Measurements from ENCODE around the gene GNGT1. TPM values are rescaled to one million over a fixed set of nuclear protein-coding genes. Genes with fewer than 3 reads are reported as not detected.

Gene GNGT1
- polyA plus RNA-seq, 1 donor from 2014 or later, result not detected

GRCh38 chr7:93938293-93938692 lies 31.9 kb downstream of the GNGT1 start:
- no peaks in the 10 kb centered on the region for H4K20me1 ChIP-seq (ENCODE audit: insufficient read depth)
- H3K4me3 ChIP-seq (ENCODE audit: low read length), result no peak overlapping the region
- H3F3A ChIP-seq (ENCODE audit: insufficient read depth, low read length, poor library complexity, severe bottlenecking), result no peaks in the 10 kb centered on the region
- H2AFZ ChIP-seq (ENCODE audit: low read depth, low read length), result no peak overlapping the region
- H3K27ac ChIP-seq (ENCODE audit: low read length), result no peak overlapping the region
- no peaks in the 10 kb centered on the region for H3K27me3 ChIP-seq (ENCODE audit: insufficient read depth, low read depth, low read length)
- no peaks in the 10 kb centered on the region for H3K79me2 ChIP-seq (replicated peaks; ENCODE audit: insufficient read depth, low read length)
- H3K36me3 ChIP-seq (ENCODE audit: insufficient read depth, low read length), result no peaks in the 10 kb centered on the region
- no peak overlapping the region for H3K4me2 ChIP-seq (ENCODE audit: low read length)
- no peak overlapping the region for H3K9ac ChIP-seq (ENCODE audit: low read length)
- no peaks in the 10 kb centered on the region for H3K9me3 ChIP-seq (ENCODE audit: low read length)
- H3K9me2 ChIP-seq (ENCODE audit: insufficient read depth, low read length), result no peaks in the 10 kb centered on the region
- TF ChIP-seq POLR2AphosphoS5 (IDR thresholded peaks at IDR 0.05) (no peak), TAF1 (IDR thresholded peaks at IDR 0.05; ENCODE audit: low read depth) (no peak), REST (IDR thresholded peaks at IDR 0.05; ENCODE audit: borderline replicate concordance) (no peak), SMC3 (conservative IDR thresholded peaks at IDR 0.05; ENCODE audit: poor library complexity) (no peak), EP300 (conservative IDR thresholded peaks at IDR 0.05; ENCODE audit: poor library complexity, severe bottlenecking) (no peak), RAD21 (conservative IDR thresholded peaks at IDR 0.05) (no peak), EZH2 (IDR thresholded peaks at IDR 0.05; ENCODE audit: borderline replicate concordance, insufficient read depth, low read length, poor library complexity, severe bottlenecking) (no peak), CTCF (IDR thresholded peaks at IDR 0.05; ENCODE audit: poor library complexity, severe bottlenecking) (no peak), MXI1 (conservative IDR thresholded peaks at IDR 0.05; ENCODE audit: poor library complexity, severe bottlenecking) (no peak)

- Histone ChIP-seq H3K27me3 (ENCODE audit: insufficient read depth, low read depth, low read length) (no peaks in the 10 kb centered on the region), H3K4me2 (ENCODE audit: low read length) (no peak overlapping the region), H2AFZ (ENCODE audit: low read depth, low read length) (no peak overlapping the region), H3K9me2 (ENCODE audit: insufficient read depth, low read length) (no peaks in the 10 kb centered on the region), H3K4me3 (ENCODE audit: low read length) (no peak overlapping the region), H3K79me2 (replicated peaks; ENCODE audit: insufficient read depth, low read length) (no peaks in the 10 kb centered on the region), H3K36me3 (ENCODE audit: insufficient read depth, low read length) (no peaks in the 10 kb centered on the region), H3K27ac (ENCODE audit: low read length) (no peak overlapping the region), H4K20me1 (ENCODE audit: insufficient read depth) (no peaks in the 10 kb centered on the region), H3K9ac (ENCODE audit: low read length) (no peak overlapping the region), H3K9me3 (ENCODE audit: low read length) (no peaks in the 10 kb centered on the region), H3F3A (ENCODE audit: insufficient read depth, low read length, poor library complexity, severe bottlenecking) (no peaks in the 10 kb centered on the region)
- TF ChIP-seq TAF1 (IDR thresholded peaks at IDR 0.05; ENCODE audit: low read depth), result no peak
- TF ChIP-seq MXI1 (conservative IDR thresholded peaks at IDR 0.05; ENCODE audit: poor library complexity, severe bottlenecking), result no peak
- TF ChIP-seq EZH2 (IDR thresholded peaks at IDR 0.05; ENCODE audit: borderline replicate concordance, insufficient read depth, low read length, poor library complexity, severe bottlenecking), result no peak
- no peak for TF ChIP-seq REST (IDR thresholded peaks at IDR 0.05; ENCODE audit: borderline replicate concordance)
- TF ChIP-seq RAD21 (conservative IDR thresholded peaks at IDR 0.05), result no peak
- TF ChIP-seq CTCF (IDR thresholded peaks at IDR 0.05; ENCODE audit: poor library complexity, severe bottlenecking), result no peak
- no peak for TF ChIP-seq EP300 (conservative IDR thresholded peaks at IDR 0.05; ENCODE audit: poor library complexity, severe bottlenecking)
- TF ChIP-seq POLR2AphosphoS5 (IDR thresholded peaks at IDR 0.05), result no peak
- TF ChIP-seq SMC3 (conservative IDR thresholded peaks at IDR 0.05; ENCODE audit: poor library complexity), result no peak
Observed at GRCh38 chr7:93941945-93942344, 35.6 kb downstream of the GNGT1 start.
